ENCODE results near the gene DEDD2.

The DEDD2 gene

GRCh38 chr19:42200116-42200715, 17.3 kb downstream of the DEDD2 start:
- DNase-seq (ENCODE audit: low read depth in 1 of 2, low spot score in 1 of 2), result no peak

GRCh38 chr19:42199440-42200115, 17.9 kb downstream of the DEDD2 start:
- peak; percentile 18 to 22 for DNase-seq (ENCODE audit: low read depth in 1 of 2, low spot score in 1 of 2)

- peak in 1 of 2 donors; percentile 45 for DNase-seq (ENCODE audit: low read depth in 1 of 2, low spot score in 1 of 2)
These were observed 18.6 kb downstream of the DEDD2 start for GRCh38 chr19:42198676-42199439.

- no peak for DNase-seq (ENCODE audit: low read depth in 1 of 2, low spot score in 1 of 2)
These were observed 20.1 kb downstream of the DEDD2 start for GRCh38 chr19:42197375-42197817.

- no peak for DNase-seq (ENCODE audit: low read depth in 1 of 2, low spot score in 1 of 2)
These were observed 21.2 kb downstream of the DEDD2 start for GRCh38 chr19:42196011-42197001.

GRCh38 chr19:42193706-42194105, 23.8 kb downstream of the DEDD2 start:
- no peak for DNase-seq (ENCODE audit: low read depth in 1 of 2, low spot score in 1 of 2)

- no peak for DNase-seq (ENCODE audit: low read depth in 1 of 2, low spot score in 1 of 2)
These were observed 24.2 kb downstream of the DEDD2 start for GRCh38 chr19:42193294-42193693.

- no peak for DNase-seq (ENCODE audit: low read depth in 1 of 2, low spot score in 1 of 2)
These were observed 25.6 kb downstream of the DEDD2 start for GRCh38 chr19:42191855-42192254.

GRCh38 chr19:42191330-42191729, 26.1 kb downstream of the DEDD2 start:
- no peak for DNase-seq (ENCODE audit: low read depth in 1 of 2, low spot score in 1 of 2)

- DNase-seq (ENCODE audit: low read depth in 1 of 2, low spot score in 1 of 2), result no peak
These were observed 28.3 kb downstream of the DEDD2 start for GRCh38 chr19:42189133-42189532.

GRCh38 chr19:42188665-42189064, 28.8 kb downstream of the DEDD2 start:
- no peak for DNase-seq (ENCODE audit: low read depth in 1 of 2, low spot score in 1 of 2)

- DNase-seq (ENCODE audit: low read depth in 1 of 2, low spot score in 1 of 2), result no peak
These were observed 32.2 kb downstream of the DEDD2 start for GRCh38 chr19:42185277-42185676.

GRCh38 chr19:42184401-42184861, 33.0 kb downstream of the DEDD2 start:
- peak; percentile 50 to 52 for DNase-seq (ENCODE audit: low read depth in 1 of 2, low spot score in 1 of 2)

GRCh38 chr19:42178791-42179674, 38.4 kb downstream of the DEDD2 start:
- no peak for DNase-seq (ENCODE audit: low read depth in 1 of 2, low spot score in 1 of 2)

GRCh38 chr19:42177686-42178019, 39.8 kb downstream of the DEDD2 start:
- no peak for DNase-seq (ENCODE audit: low read depth in 1 of 2, low spot score in 1 of 2)

- peak; percentile 43 to 68 for DNase-seq (ENCODE audit: low read depth in 1 of 2, low spot score in 1 of 2)
These were observed 40.3 kb downstream of the DEDD2 start for GRCh38 chr19:42176990-42177685.

GRCh38 chr19:42176649-42176989, 40.9 kb downstream of the DEDD2 start:
- DNase-seq (ENCODE audit: low read depth in 1 of 2, low spot score in 1 of 2), result no peak

GRCh38 chr19:42175952-42176648, 41.4 kb downstream of the DEDD2 start:
- no peak for DNase-seq (ENCODE audit: low read depth in 1 of 2, low spot score in 1 of 2)
